Measurements from ENCODE around the gene CPVL.

CPVL gene

GRCh38 chr7:29032146-29032545, 114.2 kb downstream of the CPVL start:
- Histone ChIP-seq H3K27me3 (ENCODE audit: insufficient read depth, low read length) (no peaks in the 10 kb centered on the region), H3K4me1 (ENCODE audit: control insufficient read depth in 1 of 2, insufficient read depth in 2 of 2, low read length in 2 of 2) (peaks cover 2 to 3% of the 10 kb centered on the region in 2 experiments), H3K79me1 (ENCODE audit: low read length) (no peaks in the 10 kb centered on the region), H3K4me2 (ENCODE audit: low read length) (no peak overlapping the region), H3K14ac (ENCODE audit: low read length) (no peak overlapping the region), H2BK120ac (ENCODE audit: insufficient read depth, low read length, poor library complexity) (no peak overlapping the region), H3K27ac (ENCODE audit: low read depth, low read length) (no peak overlapping the region), H4K91ac (ENCODE audit: low read depth, low read length) (no peak overlapping the region), H2AFZ (ENCODE audit: insufficient read depth, low read length, poor library complexity) (no peak overlapping the region), H3K4ac (ENCODE audit: low read depth, low read length) (no peak overlapping the region), H4K12ac (ENCODE audit: low read depth, low read length) (no peak overlapping the region), H3K9me3 (ENCODE audit: insufficient read depth, low read depth, low read length) (no peaks in the 10 kb centered on the region), H2BK12ac (ENCODE audit: low read length) (no peak overlapping the region), H3K18ac (ENCODE audit: low read length) (no peak overlapping the region), H2BK5ac (ENCODE audit: low read depth, low read length, poor library complexity) (no peak overlapping the region), H3K36me3 (ENCODE audit: control insufficient read depth in 1 of 2, insufficient read depth in 2 of 2, low read length in 2 of 2) (peaks cover 0 to 5% of the 10 kb centered on the region in 2 experiments), H3K4me3 (ENCODE audit: low read depth, low read length) (no peak overlapping the region), H2AK5ac (ENCODE audit: low read length) (no peak overlapping the region), H3K9ac (ENCODE audit: low read length) (no peak overlapping the region), H4K8ac (ENCODE audit: low read depth, low read length) (no peak overlapping the region), H3K23ac (ENCODE audit: low read length) (no peak overlapping the region), H3K79me2 (ENCODE audit: control insufficient read depth, insufficient read depth, low read length, poor library complexity) (no peaks in the 10 kb centered on the region)
- WGBS (ENCODE audit: extremely low coverage, insufficient coverage, insufficient read length), result no CpG with 5 or more reads among the region's 4 CpGs
- no peak for DNase-seq

- Histone ChIP-seq H3K27ac (ENCODE audit: low read depth, low read length) (no peak overlapping the region), H3K9me3 (ENCODE audit: insufficient read depth, low read depth, low read length) (no peaks in the 10 kb centered on the region), H2AK5ac (ENCODE audit: low read length) (no peak overlapping the region), H2AFZ (ENCODE audit: insufficient read depth, low read length, poor library complexity) (no peak overlapping the region), H3K4ac (ENCODE audit: low read depth, low read length) (no peak overlapping the region), H3K36me3 (ENCODE audit: control insufficient read depth in 1 of 2, insufficient read depth in 2 of 2, low read length in 2 of 2) (peaks cover 0 to 5% of the 10 kb centered on the region in 2 experiments), H3K9ac (ENCODE audit: low read length) (no peak overlapping the region), H4K12ac (ENCODE audit: low read depth, low read length) (no peak overlapping the region), H3K79me2 (ENCODE audit: control insufficient read depth, insufficient read depth, low read length, poor library complexity) (no peaks in the 10 kb centered on the region), H3K27me3 (ENCODE audit: insufficient read depth, low read length) (no peaks in the 10 kb centered on the region), H2BK12ac (ENCODE audit: low read length) (no peak overlapping the region), H2BK120ac (ENCODE audit: insufficient read depth, low read length, poor library complexity) (no peak overlapping the region), H3K4me2 (ENCODE audit: low read length) (no peak overlapping the region), H3K23ac (ENCODE audit: low read length) (no peak overlapping the region), H3K79me1 (ENCODE audit: low read length) (no peaks in the 10 kb centered on the region), H3K4me3 (ENCODE audit: low read depth, low read length) (no peak overlapping the region), H4K91ac (ENCODE audit: low read depth, low read length) (no peak overlapping the region), H3K18ac (ENCODE audit: low read length) (no peak overlapping the region), H2BK5ac (ENCODE audit: low read depth, low read length, poor library complexity) (no peak overlapping the region), H4K8ac (ENCODE audit: low read depth, low read length) (no peak overlapping the region), H3K4me1 (ENCODE audit: control insufficient read depth in 1 of 2, insufficient read depth in 2 of 2, low read length in 2 of 2) (peaks cover 2 to 3% of the 10 kb centered on the region in 2 experiments), H3K14ac (ENCODE audit: low read length) (no peak overlapping the region)
- WGBS (ENCODE audit: extremely low coverage, insufficient coverage, insufficient read length), result no CpG with 5 or more reads among the region's 3 CpGs
- no peak for DNase-seq
Measured at GRCh38 chr7:29030781-29031275, 115.5 kb downstream of the CPVL start.

- Histone ChIP-seq H3K27me3 (ENCODE audit: insufficient read depth, low read length) (no peaks in the 10 kb centered on the region), H3K4ac (ENCODE audit: low read depth, low read length) (no peak overlapping the region), H2BK5ac (ENCODE audit: low read depth, low read length, poor library complexity) (no peak overlapping the region), H3K14ac (ENCODE audit: low read length) (no peak overlapping the region), H3K4me3 (ENCODE audit: low read depth, low read length) (no peak overlapping the region), H2AK5ac (ENCODE audit: low read length) (no peak overlapping the region), H3K79me2 (ENCODE audit: control insufficient read depth, insufficient read depth, low read length, poor library complexity) (no peaks in the 10 kb centered on the region), H3K4me1 (ENCODE audit: control insufficient read depth in 1 of 2, insufficient read depth in 2 of 2, low read length in 2 of 2) (no peaks in the 10 kb centered on the region), H4K8ac (ENCODE audit: low read depth, low read length) (no peak overlapping the region), H3K18ac (ENCODE audit: low read length) (no peak overlapping the region), H2BK12ac (ENCODE audit: low read length) (no peak overlapping the region), H3K27ac (ENCODE audit: low read depth, low read length) (no peak overlapping the region), H3K4me2 (ENCODE audit: low read length) (no peak overlapping the region), H2AFZ (ENCODE audit: insufficient read depth, low read length, poor library complexity) (no peak overlapping the region), H3K79me1 (ENCODE audit: low read length) (no peaks in the 10 kb centered on the region), H3K23ac (ENCODE audit: low read length) (no peak overlapping the region), H4K91ac (ENCODE audit: low read depth, low read length) (no peak overlapping the region), H3K9me3 (ENCODE audit: insufficient read depth, low read depth, low read length) (peaks cover 2% of the 10 kb centered on the region), H4K12ac (ENCODE audit: low read depth, low read length) (no peak overlapping the region), H3K36me3 (ENCODE audit: control insufficient read depth in 1 of 2, insufficient read depth in 2 of 2, low read length in 2 of 2) (peaks cover 2 to 13% of the 10 kb centered on the region in 2 experiments), H3K9ac (ENCODE audit: low read length) (no peak overlapping the region), H2BK120ac (ENCODE audit: insufficient read depth, low read length, poor library complexity) (no peak overlapping the region)
- no CpG with 5 or more reads among the region's 6 CpGs for WGBS (ENCODE audit: extremely low coverage, insufficient coverage, insufficient read length)
- DNase-seq, result no peak
Measured at GRCh38 chr7:29022291-29022988, 123.9 kb downstream of the CPVL start.

- Histone ChIP-seq H2AK5ac (ENCODE audit: low read length) (no peak overlapping the region), H3K27ac (ENCODE audit: low read depth, low read length) (no peak overlapping the region), H3K4me1 (ENCODE audit: control insufficient read depth in 1 of 2, insufficient read depth in 2 of 2, low read length in 2 of 2) (no peaks in the 10 kb centered on the region), H3K9me3 (ENCODE audit: insufficient read depth, low read depth, low read length) (peaks cover 2% of the 10 kb centered on the region), H3K4ac (ENCODE audit: low read depth, low read length) (no peak overlapping the region), H3K9ac (ENCODE audit: low read length) (no peak overlapping the region), H3K79me1 (ENCODE audit: low read length) (no peaks in the 10 kb centered on the region), H3K14ac (ENCODE audit: low read length) (no peak overlapping the region), H3K23ac (ENCODE audit: low read length) (no peak overlapping the region), H2BK120ac (ENCODE audit: insufficient read depth, low read length, poor library complexity) (no peak overlapping the region), H3K36me3 (ENCODE audit: control insufficient read depth in 1 of 2, insufficient read depth in 2 of 2, low read length in 2 of 2) (peaks cover 2 to 16% of the 10 kb centered on the region in 2 experiments), H2BK5ac (ENCODE audit: low read depth, low read length, poor library complexity) (no peak overlapping the region), H4K8ac (ENCODE audit: low read depth, low read length) (no peak overlapping the region), H4K12ac (ENCODE audit: low read depth, low read length) (no peak overlapping the region), H3K4me2 (ENCODE audit: low read length) (no peak overlapping the region), H3K4me3 (ENCODE audit: low read depth, low read length) (no peak overlapping the region), H3K79me2 (ENCODE audit: control insufficient read depth, insufficient read depth, low read length, poor library complexity) (no peaks in the 10 kb centered on the region), H3K18ac (ENCODE audit: low read length) (no peak overlapping the region), H2BK12ac (ENCODE audit: low read length) (no peak overlapping the region), H2AFZ (ENCODE audit: insufficient read depth, low read length, poor library complexity) (no peak overlapping the region), H4K91ac (ENCODE audit: low read depth, low read length) (no peak overlapping the region), H3K27me3 (ENCODE audit: insufficient read depth, low read length) (no peaks in the 10 kb centered on the region)
- no peak for DNase-seq
- no CpG with 5 or more reads among the region's 5 CpGs for WGBS (ENCODE audit: extremely low coverage, insufficient coverage, insufficient read length)
Measured at GRCh38 chr7:29019896-29020295, 126.4 kb downstream of the CPVL start.
